ENCODE measurements around the gene FOXP4.

GRCh38 chr6:41604006-41604405, 57.8 kb downstream of the FOXP4 start:
- TF ChIP-seq EZH2 (IDR thresholded peaks at IDR 0.05; ENCODE audit: insufficient read depth, low read length): no peak
- no peak for TF ChIP-seq CTCF (IDR thresholded peaks at IDR 0.05; ENCODE audit: insufficient read depth, low read depth, low read length)

All from astrocyte (in vitro differentiated cells and primary cell).